HG03432 (cell line): ENCODE data around the gene ST3GAL3.

Experiments used
- ATAC-seq: cut with Tn5 transposase; IDR thresholded peaks from one replicate; pipeline ENCODE4 v1.9.1; 2021; ENCODE audit warnings: mild to moderate bottlenecking, moderate library complexity; ENCODE audit not compliant: unreplicated experiment

ST3GAL3 gene

DNA sequence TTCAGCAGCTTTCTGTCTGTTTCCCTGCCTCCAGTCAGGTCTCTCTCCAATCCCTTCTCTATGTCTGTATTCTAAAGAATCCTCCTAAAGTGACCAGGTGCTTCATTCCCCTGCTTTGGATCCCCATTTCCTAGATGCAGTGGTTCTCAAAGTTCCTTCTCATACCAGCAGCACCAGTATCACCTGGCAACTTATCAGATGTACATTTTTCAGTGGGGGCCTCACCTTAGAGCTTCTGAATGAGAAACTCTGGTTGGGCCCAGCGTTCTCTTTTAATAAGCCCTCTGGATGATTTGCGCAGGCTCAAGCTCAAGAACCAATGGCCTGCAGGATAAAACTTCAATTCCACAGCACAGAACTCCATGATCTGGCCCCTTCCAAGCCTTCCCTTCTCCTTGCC lies 200.9 kb downstream of the ST3GAL3 start:
- ATAC-seq, result no peak

DNA sequence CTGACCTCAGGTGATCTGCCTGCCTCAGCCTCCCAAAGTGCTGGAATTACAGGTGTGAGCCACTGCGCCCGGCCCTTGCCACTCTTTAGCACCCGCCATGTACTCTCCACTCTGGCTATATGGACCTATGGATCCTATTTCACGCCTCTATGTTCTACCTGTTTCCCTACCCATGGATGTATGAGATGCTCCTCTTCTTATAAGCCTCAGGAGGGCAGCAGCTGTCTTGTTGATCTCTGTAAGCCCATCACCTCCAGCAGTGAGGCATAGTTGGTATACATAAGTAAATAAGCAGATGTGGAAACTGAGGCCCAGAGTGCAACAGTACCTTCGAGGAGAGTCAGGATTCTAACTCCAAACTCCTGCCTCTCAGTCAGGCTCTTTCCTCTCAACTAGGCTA lies 201.5 kb downstream of the ST3GAL3 start:
- ATAC-seq, result no peak

DNA sequence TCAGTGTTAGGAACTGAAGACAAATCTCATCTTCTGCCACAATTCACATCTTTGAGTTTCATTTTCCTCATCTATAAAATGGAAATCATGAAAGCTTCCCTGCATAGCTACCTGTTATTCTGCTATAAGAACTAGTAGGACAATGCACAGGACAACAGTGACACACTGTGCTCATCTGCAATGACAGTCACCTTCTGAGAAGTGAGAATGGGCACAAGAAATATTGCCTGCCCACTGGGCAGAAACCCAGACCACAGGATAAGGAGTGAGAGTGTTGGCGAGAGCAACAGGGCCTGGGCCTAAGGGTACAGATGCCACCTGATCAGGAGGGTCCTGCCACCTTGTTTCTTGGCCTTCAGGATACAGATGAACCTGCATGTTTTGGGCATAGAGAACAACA lies 203.0 kb downstream of the ST3GAL3 start:
- ATAC-seq, result no peak

DNA sequence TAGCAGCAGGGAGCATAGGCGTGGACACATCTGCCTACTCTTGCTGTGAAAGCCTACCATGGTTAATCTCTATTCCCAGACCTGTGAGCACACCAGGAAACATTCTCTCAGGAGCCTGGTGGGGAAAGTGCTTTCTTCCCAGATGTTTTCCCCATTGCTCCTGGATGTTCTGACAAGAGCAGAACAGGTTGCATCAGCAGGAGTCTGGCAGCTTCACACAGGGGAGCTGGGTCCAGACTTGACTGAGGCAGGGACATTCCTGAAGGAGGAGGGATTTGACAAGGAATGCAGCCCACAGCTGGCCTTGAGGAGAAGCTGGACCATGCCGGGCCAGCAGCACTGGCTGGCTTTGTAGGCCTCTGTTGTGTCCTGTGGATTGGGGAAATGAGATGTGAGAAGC lies 205.3 kb downstream of the ST3GAL3 start:
- no peak for ATAC-seq

DNA sequence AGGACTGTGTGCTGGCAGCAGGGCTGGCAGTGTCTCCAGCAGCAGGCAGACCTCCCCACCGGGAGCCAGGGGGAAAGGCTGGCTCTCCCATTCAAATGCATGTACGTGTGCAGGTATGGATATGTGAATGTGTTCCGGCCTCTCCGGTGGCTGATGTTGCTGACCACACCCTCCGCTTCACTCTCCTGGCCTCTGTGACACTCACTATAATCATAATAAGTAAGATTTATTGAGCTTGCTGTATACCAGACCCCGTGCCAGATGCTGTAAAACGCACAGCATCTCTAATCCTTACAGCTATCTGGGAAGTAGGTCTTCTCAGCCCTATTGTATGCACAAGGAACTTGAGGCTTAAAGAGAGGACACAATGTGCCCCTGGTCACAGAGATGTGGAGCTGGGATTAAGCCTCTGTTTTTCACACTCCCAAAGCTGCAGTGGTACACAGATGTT lies 205.7 kb downstream of the ST3GAL3 start:
- no peak for ATAC-seq

DNA sequence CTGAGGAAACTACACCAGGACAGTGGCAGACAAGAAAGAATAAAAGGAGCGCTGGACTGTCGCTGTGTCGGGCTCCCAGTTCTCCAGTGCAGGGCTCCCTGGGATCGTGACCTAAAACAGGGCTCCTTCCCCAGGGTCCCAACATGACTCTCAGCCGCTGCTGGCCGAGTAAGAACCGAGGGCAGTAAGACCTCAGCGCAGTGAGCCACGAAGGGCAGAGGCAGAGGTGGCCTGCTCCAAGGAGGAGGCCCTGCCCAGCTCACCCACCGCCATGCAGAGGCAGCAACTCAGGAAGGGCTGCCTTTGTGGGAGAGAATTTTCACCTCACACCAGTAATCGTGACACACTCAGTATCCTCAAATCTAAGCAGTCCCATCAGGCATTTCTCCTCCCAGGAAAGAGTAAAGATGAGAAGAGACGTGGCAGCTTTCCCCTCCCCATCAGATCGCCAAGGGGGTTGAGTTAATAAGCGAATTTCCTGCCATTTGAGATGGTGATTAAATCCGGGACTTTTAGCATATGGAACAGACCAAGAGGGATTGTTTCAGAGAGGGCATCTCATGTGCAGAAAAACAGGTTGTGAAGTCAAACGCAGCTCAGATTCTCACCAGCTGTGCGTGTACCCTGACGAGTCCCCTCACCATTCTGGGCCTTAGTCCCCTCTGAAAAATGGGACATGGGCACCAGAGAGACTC lies 206.5 kb downstream of the ST3GAL3 start:
- no peak for ATAC-seq

DNA sequence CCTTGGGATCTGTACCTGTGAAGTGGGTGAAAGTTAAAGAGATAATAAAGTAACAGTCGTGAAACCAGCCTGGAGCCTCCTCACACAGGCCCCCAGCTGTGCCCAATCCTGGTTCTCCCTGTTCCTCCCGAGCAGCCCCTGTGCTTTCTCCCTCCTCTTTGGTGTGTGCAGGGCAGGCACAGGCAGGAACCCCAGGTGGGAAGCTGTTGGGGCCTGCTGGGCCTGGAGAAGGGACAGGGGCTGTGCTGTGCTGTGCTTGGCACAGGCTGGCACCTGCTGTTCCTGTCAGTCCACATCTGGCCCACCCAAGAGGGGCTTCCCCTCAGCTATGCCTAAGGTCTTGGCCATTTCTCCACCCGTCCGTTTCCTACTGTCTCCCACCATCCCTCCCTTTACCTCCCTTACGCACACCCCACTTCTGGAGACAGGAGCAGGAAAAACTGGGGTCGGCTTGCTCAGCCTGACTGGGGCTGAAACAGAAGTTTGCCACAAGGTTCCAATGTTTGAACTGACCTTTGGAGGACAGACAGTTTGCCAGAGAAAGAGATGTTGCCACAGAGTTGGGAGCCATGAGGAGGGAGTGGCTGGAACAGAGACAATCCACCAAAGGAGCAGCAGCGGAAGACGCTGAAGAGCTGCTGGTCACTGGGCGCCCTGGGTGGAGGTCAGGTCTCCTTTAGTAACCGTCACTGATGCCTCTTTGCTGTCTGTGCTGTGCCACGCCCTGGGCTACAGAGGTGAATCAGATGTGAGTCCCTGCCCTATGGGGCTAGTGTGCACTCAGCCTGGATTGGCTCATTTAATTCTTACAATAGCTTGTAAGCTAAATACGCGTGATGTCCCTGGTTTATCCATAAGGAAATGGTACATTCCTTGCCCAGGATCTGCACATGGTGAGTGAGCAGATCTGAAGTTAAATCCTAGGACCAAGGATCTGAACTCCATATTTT lies 207.5 kb downstream of the ST3GAL3 start:
- no peak for ATAC-seq

DNA sequence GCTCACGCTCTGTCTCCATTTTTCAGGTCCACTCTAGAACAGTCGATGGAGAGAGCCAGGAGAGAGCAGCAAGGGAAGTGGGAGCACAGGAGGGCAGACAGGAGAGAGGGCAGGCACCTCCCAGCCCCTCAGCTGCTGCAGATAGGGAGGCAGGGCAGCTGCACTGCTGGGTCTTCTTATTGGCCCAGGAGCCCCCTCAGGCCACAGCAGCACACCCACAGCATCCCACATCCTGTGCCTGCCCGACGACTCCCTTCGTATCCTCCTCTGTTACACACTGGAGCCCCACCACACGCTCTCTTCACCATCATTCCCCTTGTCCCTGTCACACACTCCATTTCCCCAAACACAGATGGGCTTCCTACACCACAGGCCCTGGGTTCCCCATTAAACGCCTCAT lies 212.6 kb downstream of the ST3GAL3 start:
- no peak for ATAC-seq

DNA sequence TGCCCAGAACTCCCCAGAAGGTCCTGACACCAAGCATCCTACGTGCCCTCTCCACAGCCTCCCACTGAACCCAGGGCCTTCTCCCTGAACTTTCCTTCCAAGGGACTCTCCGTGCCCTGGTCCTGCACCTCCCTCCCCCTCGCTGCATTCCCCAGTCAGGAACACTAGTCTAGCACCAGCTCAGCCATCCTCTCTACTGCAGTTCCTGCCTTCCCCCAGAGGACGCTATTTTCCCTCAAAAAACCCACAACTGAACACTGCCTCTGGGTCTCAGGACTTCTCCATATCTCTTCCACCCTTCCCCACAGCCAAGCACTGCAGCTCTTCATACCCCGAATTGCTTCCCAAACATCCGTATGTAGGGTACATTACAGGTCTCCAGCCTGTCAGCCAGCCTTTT lies 213.7 kb downstream of the ST3GAL3 start:
- no peak for ATAC-seq

DNA sequence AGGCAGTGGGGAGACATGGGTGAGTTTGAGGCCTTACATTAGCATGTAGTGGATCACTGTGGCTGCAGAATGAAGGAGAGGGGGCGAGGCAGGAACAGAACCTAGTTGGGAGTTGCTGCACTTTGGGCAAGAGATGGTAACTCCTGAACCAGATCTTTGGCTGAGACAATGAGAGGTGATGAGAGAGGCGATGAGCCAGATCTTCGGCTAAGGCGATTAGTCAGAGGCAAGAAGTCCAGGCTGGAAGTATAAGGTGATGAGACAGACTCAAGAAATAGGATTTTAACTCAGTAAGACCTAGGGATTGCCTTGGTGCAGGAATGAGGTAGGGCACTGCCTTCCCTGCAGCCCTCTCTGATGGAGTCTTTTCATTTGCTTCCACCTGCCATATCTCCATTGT lies 217.2 kb downstream of the ST3GAL3 start:
- no peak for ATAC-seq

DNA sequence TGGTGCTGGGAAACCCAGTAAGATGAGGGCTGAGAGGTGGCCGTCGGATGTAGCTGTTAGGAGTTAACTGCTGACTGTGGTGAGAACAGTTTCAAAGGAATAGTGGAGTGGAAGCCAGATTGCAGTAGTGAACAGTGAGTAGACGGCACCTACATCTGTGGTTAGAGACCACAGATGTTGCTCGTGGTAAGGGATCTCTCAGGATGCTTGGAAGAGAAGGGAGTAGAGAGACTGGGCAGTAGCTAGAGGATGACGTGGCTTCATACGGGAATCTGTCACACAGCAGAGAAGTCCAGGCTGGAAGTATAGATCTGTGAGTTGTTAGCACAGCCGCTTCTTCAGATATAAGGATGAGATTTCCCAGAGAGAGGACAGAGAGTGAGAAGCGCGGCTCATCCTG lies 218.5 kb downstream of the ST3GAL3 start:
- no peak for ATAC-seq

DNA sequence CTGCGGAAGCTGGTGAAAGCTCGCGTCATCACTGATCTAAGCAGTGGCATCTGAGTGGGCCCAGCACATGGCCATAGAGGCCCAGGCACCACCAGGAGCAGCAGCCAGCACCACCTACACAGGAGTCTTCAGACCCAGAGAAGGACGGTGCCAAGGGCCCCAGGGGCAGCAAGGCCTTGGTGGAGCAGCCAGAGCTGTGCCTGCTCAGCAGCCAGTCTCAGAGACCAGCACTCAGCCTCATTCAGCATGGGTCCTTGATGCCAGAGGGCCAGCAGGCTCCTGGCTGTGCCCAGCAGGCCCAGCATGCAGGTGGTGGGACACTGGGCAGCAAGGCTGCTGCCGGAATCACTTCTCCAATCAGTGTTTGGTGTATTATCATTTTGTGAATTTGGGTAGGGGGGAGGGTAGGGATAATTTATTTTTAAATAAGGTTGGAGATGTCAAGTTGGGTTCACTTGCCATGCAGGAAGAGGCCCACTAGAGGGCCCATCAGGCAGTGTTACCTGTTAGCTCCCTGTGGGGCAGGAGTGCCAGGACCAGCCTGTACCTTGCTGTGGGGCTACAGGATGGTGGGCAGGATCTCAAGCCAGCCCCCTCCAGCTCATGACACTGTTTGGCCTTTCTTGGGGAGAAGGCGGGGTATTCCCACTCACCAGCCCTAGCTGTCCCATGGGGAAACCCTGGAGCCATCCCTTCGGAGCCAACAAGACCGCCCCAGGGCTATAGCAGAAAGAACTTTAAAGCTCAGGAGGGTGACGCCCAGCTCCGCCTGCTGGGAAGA lies 223.0 kb downstream of the ST3GAL3 start:
- ATAC-seq, result no peak

DNA sequence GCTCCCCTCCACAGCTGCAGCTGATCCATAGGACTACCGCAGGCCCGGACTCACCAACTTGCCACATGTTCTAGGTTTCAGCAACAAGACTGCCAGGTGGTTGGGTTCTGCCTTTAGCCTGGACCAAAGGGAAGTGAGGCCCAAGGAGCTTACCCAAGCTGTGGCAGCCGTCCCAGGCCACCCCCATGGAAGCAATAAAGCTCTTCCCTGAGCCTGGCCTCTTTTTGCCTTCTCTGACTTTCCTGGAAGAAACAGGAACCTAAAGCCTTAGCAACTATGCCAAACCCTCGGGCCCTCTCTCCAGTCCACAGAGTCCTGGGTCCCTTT lies 223.6 kb downstream of the ST3GAL3 start:
- no peak for ATAC-seq

DNA sequence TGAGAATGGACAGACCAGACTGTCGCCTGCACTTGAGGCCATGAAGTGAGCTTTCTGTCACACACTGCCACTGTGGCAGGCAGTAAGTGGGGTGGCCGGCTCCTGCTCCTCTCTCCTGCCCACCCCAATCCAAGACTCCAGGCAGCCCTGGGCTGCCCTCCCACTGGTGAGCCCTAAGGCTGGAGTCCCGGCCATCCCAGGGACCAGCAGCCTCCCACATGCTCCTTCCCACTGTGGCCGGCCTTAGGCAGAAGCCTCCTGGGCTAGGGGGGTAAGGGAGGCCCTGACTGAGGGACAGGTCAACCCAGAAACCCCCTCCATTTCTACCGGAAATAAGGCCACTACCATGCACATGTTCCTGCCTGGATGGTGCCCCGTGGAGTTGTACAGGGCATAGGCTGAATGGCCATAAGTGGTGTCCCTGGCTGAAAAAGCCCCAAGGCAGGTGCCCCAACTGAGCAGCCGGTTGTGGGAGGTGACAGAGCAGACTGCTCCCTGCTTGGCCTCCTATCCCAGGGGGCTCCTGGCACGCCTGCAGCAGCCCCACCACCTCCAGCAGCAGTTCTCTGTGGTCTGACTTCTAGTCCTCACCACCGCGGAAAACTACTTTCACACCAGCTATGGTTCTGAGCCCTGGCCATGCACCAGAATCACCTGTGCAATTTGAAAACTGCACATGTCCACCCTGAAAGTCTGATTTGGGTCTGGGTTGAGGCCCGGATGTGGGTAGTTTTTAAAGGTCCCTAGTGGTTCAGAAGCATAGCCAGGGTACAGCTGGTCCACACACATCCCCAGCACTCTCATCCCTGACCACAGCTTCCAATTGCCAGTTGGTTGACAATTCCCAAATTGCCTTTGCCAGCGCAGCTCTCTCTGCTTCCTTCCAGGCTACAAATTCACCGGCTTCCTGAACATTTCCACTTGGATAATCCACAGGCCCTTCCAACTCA lies 224.7 kb downstream of the ST3GAL3 start:
- ATAC-seq, result no peak

DNA sequence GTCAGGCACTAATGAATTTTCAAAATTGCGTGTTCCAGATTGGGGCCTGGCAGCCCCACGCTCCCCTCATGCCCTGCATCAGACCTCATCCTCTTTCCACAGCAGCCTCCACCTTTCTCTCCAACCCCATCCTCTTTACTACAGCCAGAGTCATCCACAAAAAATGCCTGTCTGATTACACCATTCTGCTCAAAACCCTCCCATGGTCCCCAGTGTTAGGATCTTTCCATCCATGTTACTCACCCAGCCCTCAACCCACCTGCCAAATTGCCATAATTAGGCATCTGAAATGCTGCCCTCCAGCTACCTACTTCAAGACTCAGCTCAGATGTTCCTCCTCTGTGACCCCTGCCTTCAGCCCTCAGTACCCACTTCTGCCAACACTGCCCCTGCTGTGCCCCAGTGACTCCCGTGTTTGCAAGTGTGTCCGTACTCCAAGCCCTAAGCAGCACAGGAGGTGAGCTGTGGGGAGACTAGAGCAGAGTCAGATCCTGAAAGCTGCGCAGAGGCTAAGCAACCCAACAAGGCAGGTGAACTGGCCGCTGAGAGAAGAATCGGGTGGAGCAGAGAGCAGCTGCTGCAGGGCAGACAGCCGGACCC lies 225.6 kb downstream of the ST3GAL3 start:
- ATAC-seq, result no peak

DNA sequence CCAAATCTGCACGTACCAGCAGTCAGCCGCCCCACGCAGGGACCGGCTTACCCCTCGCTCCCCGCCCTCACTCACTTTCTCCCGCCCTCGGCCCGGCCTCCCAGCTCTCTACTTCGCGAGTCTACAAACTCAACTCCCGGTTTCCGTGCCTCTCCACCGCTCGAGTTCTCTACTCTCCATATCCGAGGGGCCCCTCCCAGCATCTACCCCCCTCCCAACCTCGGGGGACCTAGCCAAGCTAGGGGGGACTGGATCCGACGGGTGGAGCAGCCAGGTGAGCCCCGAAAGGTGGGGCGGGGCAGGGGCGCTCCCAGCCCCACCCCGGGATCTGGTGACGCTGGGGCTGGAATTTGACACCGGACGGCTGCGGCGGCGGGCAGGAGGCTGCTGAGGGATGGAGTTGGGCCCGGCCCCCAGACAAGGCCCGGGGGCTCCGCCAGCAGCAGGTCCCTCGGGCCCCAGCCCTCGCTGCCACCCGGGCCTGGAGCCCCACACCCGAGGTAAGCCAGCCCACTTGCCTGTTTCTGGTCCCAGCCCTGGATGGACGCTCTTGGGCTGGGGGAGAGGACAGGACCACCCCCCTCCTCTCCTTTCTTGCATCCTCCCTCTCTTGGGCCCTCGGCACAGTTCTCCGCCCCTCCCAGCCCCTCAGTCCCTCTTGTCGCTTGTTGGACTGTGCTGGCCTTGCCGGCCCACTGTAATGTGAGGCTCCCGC lies 226.2 kb downstream of the ST3GAL3 start, which contains the start of gene ARTN:
Gene ARTN, plus strand, starts transcription at position 416 of the 715 bp plus-strand sequence. CDS start 1,856 bp downstream, outside the sequence.
- no peak for ATAC-seq

DNA sequence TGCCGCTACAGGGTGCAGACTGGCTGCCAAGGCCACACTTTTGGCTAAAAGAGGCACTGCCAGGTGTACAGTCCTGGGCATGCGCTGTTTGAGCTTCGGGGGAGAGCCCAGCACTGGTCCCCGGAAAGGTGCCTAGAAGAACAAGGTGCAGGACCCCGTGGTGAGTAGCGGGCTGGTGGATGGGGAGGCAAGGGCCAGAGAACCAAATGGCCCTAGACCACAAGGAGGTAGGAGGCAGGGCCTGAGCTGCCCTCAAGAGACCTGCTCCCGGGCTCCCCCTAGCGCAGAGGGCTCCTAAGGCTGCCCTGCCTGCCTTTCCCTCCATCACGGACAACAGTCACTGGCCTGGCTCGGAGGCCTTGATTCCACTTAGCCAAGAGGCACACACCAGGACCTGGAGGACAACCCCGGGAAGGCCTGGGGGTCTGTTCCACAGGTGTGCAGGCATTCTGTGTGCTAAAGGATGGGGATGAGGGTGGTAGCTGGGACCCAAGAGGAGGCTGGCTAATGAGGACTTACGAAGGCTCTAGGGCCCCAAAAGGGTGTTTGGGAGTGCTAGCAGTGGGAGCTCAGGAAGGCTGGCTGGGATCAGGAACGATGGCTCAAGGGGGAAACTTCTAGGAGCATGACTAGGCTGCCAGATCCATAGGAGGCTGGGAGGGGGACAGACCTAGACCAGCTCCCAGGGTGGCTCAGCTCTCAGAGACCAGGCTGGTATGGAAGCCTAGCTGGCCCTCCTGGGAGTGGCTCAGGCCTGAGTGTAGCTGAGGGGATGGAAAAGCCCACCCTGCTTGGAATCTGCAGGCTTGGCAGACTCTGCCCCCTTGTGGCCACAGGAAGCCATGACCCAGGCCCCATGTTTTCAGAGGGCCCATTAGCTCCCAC lies 227.0 kb downstream of the ST3GAL3 start:
- peak; percentile 42 for ATAC-seq

DNA sequence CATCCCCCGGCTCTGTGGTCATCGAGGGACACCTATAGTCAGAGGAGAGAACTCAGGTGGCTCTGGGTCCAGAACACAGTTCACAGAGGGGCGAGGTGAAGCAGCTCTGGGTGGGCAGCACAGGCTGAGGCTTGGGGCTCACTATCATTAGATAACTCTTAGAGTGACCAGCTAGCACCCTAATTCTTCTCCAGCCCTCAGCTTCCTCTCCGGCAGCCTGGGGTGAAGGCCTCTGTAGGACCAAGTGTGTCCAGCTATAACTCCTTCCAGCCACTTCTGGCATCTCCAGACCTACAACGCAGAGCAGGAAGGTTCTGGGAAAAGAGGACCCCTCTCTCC lies 227.6 kb downstream of the ST3GAL3 start:
- ATAC-seq, result no peak
